ENCODE measurements around the gene TAMALIN. TPM values are rescaled to one million over a fixed set of nuclear protein-coding genes. Genes with fewer than 3 reads are reported as not detected.

The TAMALIN gene
- polyA plus RNA-seq, 1 donor from 2014 or later: 6.1 TPM

- H3K27me3 ChIP-seq (ENCODE audit: insufficient read depth, low read depth, low read length): no peaks in the 10 kb centered on the region
- TF ChIP-seq RAD21 (conservative IDR thresholded peaks at IDR 0.05): no peak
- no peak for TF ChIP-seq CTCF (IDR thresholded peaks at IDR 0.05; ENCODE audit: poor library complexity, severe bottlenecking)
- no peak for TF ChIP-seq EP300 (conservative IDR thresholded peaks at IDR 0.05; ENCODE audit: poor library complexity, severe bottlenecking)
- TF ChIP-seq MXI1 (conservative IDR thresholded peaks at IDR 0.05; ENCODE audit: poor library complexity, severe bottlenecking): no peak
- TF ChIP-seq SMC3 (conservative IDR thresholded peaks at IDR 0.05; ENCODE audit: poor library complexity): no peak
- no peak for TF ChIP-seq REST (IDR thresholded peaks at IDR 0.05; ENCODE audit: borderline replicate concordance)
- H3K36me3 ChIP-seq (ENCODE audit: insufficient read depth, low read length): no peaks in the 10 kb centered on the region
- H3K9me2 ChIP-seq (ENCODE audit: insufficient read depth, low read length): no peaks in the 10 kb centered on the region
- H3K27ac ChIP-seq (ENCODE audit: low read length): no peak overlapping the region
- H3K4me3 ChIP-seq (ENCODE audit: low read length): no peak overlapping the region
- H3K4me2 ChIP-seq (ENCODE audit: low read length): no peak overlapping the region
- H3K9me3 ChIP-seq (ENCODE audit: low read length): no peaks in the 10 kb centered on the region
- H3K9ac ChIP-seq (ENCODE audit: low read length): no peak overlapping the region
- H4K20me1 ChIP-seq (ENCODE audit: insufficient read depth): no peaks in the 10 kb centered on the region
- no peaks in the 10 kb centered on the region for H3F3A ChIP-seq (ENCODE audit: insufficient read depth, low read length, poor library complexity, severe bottlenecking)
- H3K79me2 ChIP-seq (replicated peaks; ENCODE audit: insufficient read depth, low read length): no peaks in the 10 kb centered on the region
- no peak overlapping the region for H2AFZ ChIP-seq (ENCODE audit: low read depth, low read length)
These were observed 34.3 kb downstream of the TAMALIN start for GRCh38 chr12:52041035-52041434.

- H3K9me3 ChIP-seq (ENCODE audit: low read length): no peaks in the 10 kb centered on the region
- no peaks in the 10 kb centered on the region for H3K27me3 ChIP-seq (ENCODE audit: insufficient read depth, low read depth, low read length)
- H3F3A ChIP-seq (ENCODE audit: insufficient read depth, low read length, poor library complexity, severe bottlenecking): no peaks in the 10 kb centered on the region
- H3K9ac ChIP-seq (ENCODE audit: low read length): no peak overlapping the region
- no peaks in the 10 kb centered on the region for H4K20me1 ChIP-seq (ENCODE audit: insufficient read depth)
- H3K27ac ChIP-seq (ENCODE audit: low read length): no peak overlapping the region
- TF ChIP-seq MXI1 (conservative IDR thresholded peaks at IDR 0.05; ENCODE audit: poor library complexity, severe bottlenecking): no peak
- TF ChIP-seq EP300 (conservative IDR thresholded peaks at IDR 0.05; ENCODE audit: poor library complexity, severe bottlenecking): no peak
- TF ChIP-seq EZH2 (IDR thresholded peaks at IDR 0.05; ENCODE audit: borderline replicate concordance, insufficient read depth, low read length, poor library complexity, severe bottlenecking): no peak
- TF ChIP-seq CTCF (IDR thresholded peaks at IDR 0.05; ENCODE audit: poor library complexity, severe bottlenecking): no peak
- TF ChIP-seq TAF1 (IDR thresholded peaks at IDR 0.05; ENCODE audit: low read depth): no peak
- no peak for TF ChIP-seq POLR2AphosphoS5 (IDR thresholded peaks at IDR 0.05)
- TF ChIP-seq REST (IDR thresholded peaks at IDR 0.05; ENCODE audit: borderline replicate concordance): no peak
- no peak for TF ChIP-seq RAD21 (conservative IDR thresholded peaks at IDR 0.05)
- TF ChIP-seq SMC3 (conservative IDR thresholded peaks at IDR 0.05; ENCODE audit: poor library complexity): no peak
- no peaks in the 10 kb centered on the region for H3K79me2 ChIP-seq (replicated peaks; ENCODE audit: insufficient read depth, low read length)
- H2AFZ ChIP-seq (ENCODE audit: low read depth, low read length): no peak overlapping the region
- H3K4me3 ChIP-seq (ENCODE audit: low read length): no peak overlapping the region
- H3K4me2 ChIP-seq (ENCODE audit: low read length): no peak overlapping the region
- no peaks in the 10 kb centered on the region for H3K9me2 ChIP-seq (ENCODE audit: insufficient read depth, low read length)
- no peaks in the 10 kb centered on the region for H3K36me3 ChIP-seq (ENCODE audit: insufficient read depth, low read length)
These were observed 35.0 kb downstream of the TAMALIN start for GRCh38 chr12:52041695-52042123.

All from neural cell (in vitro differentiated cells).